Activated gamma-delta T cell treated with Interleukin-2 at 50 U/mL for 16 hours (primary cell): Measurements from ENCODE around the gene MACROD2.

Experiments
- DNase-seq: peaks from one replicate; pipeline ENCODE4 v3.0.0-alpha.2; 2020

MACROD2 gene

GRCh38 chr20:15812696-15813095 is 1817.4 kb downstream of the MACROD2 start:
- no peak for DNase-seq

DNA sequence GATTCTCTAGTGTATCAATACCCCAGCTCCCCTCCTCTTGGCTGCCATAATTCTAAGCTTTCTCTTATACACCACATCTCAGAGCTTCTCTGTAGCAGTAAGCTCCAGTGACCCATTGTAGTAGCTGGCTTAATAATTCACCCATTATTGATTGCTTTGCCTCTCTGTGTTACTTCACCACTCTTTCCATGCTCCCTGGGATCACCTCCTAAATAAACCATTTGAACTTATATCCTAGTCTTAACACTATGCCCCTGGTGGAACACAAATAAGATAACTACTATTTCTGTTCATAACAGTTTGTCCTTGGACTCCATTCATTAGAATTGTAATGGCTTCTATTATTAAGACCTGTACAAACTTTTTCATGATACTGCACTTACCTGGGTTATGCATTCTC is 1819.0 kb downstream of the MACROD2 start:
- no peak for DNase-seq

DNA sequence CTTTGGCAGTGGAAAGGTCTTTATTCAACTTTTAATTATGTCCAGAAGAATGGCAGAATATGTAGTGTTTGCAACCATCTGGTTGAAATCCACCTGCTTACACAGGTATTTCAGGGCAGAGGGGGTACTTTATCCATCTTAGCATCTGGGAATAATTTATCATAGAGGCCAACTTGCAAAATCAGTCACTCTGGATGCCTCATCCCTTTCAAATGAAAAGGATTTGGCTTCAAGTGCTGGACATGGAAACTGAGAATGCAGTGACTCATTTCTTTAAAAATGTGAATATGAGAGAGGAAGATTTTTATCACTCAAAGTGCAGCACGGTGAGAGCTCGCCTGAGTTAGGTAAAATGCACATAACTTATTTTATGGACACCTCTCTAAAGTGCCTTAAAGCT is 1819.6 kb downstream of the MACROD2 start:
- DNase-seq = no peak

- no peak for DNase-seq
Measured at GRCh38 chr20:15817351-15817750, 1822.0 kb downstream of the MACROD2 start.

DNA sequence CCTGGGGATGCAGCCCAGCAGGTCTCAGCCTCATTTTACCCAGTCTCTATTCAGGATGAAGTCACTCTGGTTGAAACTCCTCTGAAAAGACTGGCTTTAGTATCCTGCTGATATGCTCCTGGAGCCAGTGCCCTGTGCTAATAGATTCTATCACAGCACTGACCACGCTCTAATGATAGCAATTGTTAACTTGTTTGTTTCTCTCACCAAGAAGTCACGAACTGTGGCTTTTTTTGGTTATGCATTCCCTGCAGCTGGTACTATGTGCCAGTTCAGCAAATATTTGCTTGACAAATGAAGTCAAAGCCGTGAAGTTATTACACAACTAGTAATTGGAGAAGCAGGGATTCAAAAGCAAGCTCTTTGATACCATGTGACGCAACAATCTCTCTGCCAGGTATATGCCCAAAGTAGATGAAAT is 1823.3 kb downstream of the MACROD2 start:
- DNase-seq = no peak

DNA sequence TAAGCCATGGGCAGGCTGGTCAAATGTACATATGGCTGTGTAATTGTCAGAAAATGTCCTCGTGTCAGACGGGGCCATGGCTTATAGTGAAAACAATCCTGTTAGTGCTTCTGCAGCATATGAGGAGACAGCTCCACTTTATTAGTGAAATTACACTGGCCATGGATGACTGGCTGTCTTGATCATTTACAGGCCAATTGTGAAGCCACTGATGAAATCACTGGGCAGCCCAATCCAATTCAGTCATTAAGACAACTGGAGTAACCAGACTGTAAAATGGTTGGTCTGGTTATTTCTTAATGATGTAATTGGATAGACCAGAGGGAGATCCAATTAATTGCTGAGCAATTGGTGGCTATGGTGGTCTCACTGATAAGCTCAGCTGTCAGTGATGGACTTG is 1828.4 kb downstream of the MACROD2 start:
- DNase-seq = no peak

DNA sequence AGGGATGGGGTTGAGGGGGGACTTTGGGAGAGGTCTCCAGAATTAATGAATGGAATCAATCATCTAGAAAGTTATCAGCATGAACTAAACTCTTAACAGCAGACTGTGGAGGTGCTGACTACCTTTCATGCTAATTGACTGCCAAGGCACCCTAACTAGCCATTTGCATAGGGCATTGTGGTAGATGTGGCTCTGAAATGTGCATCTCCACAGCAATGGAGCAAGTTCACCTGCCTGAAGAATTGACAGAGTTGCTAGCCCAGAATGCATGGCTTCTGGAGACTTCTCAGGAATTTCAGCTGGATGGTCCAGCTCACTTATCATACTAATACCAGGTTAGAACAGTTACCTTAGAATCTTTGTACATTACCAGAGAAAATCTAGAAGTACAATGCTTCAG is 1832.3 kb downstream of the MACROD2 start:
- DNase-seq = no peak

DNA sequence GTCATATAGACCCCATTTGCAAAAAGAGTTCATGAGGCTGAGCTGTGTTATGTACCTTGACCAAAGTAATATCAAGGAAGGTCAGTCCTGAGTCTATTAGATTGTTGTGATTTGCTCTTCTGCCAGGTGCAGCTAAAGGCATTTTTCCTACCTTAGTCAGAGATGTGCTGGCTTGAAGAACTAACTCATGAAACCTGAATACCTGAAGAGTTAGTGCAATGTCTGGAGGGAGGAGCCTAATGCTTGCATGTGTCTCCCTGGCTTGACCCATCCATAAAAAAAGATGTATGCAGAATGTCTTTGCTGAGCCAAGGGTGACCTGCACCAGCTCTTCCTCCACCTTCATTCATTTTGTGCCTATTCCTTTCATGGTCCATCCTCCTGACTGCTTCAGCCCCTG is 1835.9 kb downstream of the MACROD2 start:
- DNase-seq = no peak

- no peak for DNase-seq
Measured at GRCh38 chr20:15832512-15832911, 1837.2 kb downstream of the MACROD2 start.

DNA sequence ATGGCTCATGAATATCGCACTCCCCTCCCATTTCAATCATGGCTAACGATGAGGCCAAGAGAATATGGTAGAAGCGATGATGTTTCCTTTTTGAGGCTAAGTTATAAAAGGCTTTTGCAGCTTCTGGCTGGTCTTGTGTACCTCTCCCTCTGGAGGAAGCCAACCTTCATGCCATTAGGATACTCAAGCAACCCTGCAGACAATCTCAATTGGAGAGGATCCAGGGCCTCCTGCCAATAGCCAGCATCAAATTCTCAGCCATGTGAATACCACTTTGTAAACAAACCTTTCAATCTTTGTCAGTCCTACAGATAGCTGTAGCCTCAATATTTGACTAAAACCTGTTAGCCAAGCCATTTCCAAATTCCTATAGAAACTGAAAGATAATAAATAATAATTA is 1839.5 kb downstream of the MACROD2 start:
- no peak for DNase-seq

DNA sequence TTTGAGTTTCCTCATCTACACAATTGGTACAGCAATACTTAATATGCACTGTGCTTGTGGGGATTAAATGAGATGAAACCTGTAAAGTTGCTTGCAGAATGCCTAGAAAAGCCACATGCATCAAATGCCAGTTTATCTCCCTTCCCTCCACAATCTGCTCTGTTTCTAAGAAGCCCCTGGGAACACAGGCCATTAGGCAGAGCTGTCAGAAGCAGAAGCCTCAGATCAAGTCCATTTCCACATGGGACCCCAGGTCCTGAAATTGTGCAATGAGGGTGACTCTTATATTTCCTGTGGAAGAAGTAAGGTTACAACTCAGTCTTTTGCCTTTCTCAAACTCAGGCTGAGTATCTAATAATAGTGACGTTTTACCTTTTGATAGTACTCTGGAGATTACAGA is 1840.5 kb downstream of the MACROD2 start:
- DNase-seq = no peak

GRCh38 chr20:15836634-15837033 is 1841.3 kb downstream of the MACROD2 start:
- DNase-seq = no peak

DNA sequence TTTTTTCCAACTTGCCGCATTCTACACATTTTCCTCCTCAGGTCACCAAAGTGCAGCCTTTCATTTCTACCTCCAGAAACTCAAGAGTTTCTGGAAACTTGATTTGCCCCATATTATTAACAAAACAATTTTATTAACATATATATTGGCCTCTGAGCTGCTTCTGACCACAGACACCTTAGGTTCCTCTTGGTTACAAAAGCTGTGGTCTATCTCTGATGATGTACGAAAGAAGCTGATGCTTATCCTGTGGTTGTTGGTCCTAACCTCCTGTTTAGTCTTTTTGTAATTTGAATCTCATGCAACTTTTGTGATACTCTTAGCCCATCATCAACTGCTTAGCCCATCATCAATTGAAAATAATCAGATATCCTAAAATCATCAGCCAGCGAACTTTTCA is 1842.2 kb downstream of the MACROD2 start:
- DNase-seq = no peak

DNA sequence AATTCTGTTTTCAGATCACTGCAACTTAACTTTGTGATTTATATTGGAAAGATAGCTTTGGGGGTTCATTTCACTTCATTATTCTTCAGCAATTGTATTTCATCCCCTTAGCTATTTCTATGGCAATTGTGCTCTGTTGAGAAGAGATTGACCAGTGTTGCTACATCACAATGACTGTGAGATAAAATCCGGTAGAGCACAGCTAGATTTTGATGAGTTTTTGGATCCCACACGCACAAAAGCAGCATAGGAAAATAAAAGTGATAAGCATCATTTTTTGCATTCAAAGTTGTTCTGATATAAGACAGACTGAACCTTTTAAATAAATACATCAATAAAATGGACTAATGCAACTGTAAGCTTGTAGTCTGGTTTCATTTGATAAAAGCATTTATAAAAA is 1843.2 kb downstream of the MACROD2 start:
- no peak for DNase-seq

GRCh38 chr20:15840636-15841301 is 1845.5 kb downstream of the MACROD2 start:
- DNase-seq = no peak

DNA sequence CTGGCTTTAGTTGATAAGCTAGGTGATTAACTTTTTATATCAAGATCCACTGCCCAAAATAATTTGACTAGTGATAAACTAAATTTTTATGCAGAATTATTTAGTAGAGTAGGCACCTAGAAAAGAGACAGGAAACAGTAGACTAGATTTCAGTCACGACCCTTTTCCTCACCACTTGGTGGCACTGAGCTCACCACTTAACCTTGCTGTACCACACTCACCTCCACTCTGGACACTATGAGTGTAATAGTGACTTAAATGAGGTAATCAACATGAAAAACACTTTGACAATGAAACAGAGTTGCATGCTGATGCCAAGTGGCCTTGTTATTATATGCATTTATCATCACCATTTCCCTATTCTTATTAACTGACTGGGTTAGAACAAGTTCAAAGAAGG is 1847.6 kb downstream of the MACROD2 start:
- DNase-seq = no peak

DNA sequence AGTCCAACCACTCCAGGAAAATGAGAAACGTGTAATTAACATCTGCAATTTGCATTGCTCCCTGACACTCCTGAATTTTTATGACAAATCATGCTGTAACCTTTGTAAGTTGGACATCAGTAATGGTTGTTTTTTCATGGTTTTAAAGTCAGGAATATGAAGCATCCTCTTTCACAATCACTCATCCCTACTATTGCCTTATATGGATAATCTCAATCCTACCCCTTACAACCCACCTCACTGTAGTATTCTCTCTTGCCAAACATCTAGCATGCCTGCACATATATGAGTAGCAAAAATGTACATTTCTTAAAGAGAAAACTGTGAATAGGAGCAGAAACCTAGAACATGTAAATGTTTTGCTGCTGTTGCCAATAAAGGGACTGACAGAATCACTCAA is 1848.5 kb downstream of the MACROD2 start:
- no peak for DNase-seq

GRCh38 chr20:15847196-15847784 is 1852.0 kb downstream of the MACROD2 start:
- no peak for DNase-seq

- no peak for DNase-seq
Measured at GRCh38 chr20:15848126-15848525, 1852.8 kb downstream of the MACROD2 start.

DNA sequence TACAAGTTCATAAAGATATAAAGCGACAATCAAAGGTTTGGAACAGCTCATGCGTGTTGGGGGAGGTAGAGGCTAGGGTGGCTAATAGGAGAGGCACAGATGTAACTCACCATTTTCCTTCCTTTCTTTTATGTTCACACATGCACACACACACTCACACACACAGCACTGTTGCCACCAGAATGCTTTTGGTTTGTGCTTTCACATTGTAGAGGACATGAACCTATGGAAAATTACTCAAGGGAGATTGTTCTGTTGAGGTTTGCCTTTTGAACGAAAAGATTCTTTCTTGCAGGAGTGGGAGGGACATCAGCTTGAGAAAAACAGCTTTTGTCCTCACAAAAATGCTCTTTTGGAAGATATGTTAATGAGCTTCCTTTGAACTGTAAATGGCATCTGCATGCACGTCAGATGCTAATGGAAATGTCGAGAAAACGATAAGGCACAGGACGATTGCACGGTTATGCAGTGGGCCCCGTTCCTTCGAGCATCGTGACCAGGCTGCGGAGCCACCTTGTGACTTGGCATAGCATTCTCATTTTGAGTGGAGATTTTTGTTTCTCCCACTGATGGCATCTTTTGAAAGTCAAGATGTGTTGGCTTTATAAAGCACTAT is 1853.8 kb downstream of the MACROD2 start:
- DNase-seq = no peak

DNA sequence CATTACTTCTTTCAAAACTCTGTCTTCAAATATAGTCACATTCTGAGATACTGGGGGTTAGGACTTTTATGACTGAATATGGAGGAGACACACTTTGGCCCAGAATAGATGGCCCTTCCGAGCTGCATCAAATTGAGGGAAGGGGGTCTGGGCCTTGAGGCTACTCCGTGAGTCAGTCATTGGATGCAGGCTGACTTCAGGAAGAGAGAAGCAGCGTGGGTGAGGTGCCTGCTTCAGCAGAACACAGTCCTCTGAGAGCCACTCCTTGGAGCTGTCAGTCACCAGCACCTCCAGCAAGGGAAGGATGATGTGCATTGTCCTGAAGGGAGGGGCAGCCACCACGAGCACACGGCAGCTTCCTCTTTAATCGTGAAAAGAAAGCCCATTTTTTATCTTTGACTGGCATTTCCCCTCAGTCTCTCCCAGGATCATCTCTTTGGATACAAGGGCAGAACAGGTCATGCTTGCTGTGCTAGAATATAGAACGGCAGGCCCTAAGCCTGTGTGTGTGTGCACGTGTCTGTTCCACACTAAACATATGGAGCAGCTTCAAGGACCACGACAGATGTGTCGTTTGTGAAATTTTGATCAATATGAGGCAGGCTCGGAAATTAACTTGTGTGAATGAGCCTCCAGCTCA is 1856.4 kb downstream of the MACROD2 start:
- DNase-seq = no peak

DNA sequence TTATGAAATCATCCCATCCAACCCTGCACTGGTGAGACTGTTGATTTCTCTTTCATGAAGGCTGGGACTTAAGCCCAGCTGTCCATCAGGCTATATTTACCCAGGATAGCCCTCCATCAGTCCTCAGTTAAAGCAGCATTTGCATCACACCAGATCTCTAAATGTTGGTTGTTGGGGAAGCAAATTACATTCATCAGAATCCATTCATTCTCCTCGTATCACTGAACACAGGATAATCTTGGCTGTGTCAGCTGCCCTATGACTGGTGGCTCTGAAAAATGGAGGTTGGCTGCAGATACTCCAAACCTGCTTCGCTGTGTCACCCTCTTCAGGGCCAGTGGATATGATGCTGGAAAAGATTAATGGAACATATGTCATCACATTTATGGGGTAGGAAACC is 1859.6 kb downstream of the MACROD2 start:
- no peak for DNase-seq

DNA sequence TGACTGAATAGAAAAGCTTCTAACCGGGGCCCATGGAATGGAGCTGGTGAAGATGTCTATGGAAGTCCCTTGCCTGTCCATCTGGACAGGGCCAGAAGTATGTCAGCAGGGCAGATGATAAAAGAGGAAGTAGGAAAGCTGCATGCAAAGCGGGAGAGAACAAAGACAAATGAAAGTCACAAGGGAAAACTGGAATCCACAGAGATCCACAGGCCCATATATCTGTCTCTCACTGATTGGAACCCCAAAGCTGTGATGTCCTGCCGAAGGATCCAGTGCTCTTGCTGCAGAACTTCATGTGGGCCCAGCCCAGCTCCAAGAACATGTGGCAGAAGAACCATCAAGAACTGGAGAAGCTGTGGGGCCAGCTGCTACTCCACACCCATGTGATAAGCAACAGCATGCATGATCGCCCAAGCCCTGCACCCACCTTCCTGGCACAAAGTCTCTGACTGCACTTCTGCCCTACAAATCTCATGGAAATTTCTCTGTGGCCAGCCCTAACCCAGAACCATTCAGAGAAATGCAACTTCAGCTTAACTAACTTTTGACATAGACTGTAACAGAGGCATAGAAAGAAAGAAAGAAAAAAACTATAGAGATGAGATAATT is 1862.0 kb downstream of the MACROD2 start:
- no peak for DNase-seq

DNA sequence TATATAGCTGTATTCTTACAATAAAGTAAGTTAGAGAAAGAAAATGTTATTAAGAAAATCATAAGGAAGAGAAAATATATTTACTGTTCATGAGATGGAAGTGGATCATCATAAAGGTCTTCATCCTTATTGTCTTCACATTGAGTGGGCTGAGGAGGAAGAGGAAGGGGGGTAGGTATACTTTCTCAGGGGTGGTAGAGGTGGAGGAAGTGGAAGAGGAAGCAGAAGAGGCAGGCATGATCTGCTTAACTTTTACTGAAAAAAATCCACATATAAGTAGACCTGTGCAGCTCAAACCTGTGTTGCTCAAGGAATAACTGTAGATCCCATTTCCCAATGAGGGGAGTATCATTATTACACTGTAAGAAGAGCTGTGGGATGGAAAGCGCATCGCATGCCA is 1863.7 kb downstream of the MACROD2 start:
- no peak for DNase-seq
